Esophagus squamous epithelium (tissue), 4 donors: ENCODE results near the gene BAIAP3.
A peak's percentile ranks its signal among the peaks of the same experiment; 100 is the strongest.

ENCODE experiments used
- POLR2A ChIP-seq, 4 donors: fragments of 450-650 bp; IDR thresholded peaks; one replicate each; pipeline ENCODE4 v1.6.1; 2017; ENCODE audit warnings: antibody characterized with exemption in 4 of 4, mild to moderate bottlenecking in 4 of 4, moderate library complexity in 3 of 4
- TF ChIP-seq, protein P1 (sequence below), 6 experiments: fragments of 450-650 bp in 4 of 6; fragments of 200-600 bp in 2 of 6; sonication (generic) in 2 of 6; IDR thresholded peaks; one replicate each; pipeline ENCODE4 v1.5.1; 2016 to 2019; ENCODE audit warnings: antibody characterized with exemption in 6 of 6, mild to moderate bottlenecking in 4 of 6, moderate library complexity in 4 of 6

DNA sequence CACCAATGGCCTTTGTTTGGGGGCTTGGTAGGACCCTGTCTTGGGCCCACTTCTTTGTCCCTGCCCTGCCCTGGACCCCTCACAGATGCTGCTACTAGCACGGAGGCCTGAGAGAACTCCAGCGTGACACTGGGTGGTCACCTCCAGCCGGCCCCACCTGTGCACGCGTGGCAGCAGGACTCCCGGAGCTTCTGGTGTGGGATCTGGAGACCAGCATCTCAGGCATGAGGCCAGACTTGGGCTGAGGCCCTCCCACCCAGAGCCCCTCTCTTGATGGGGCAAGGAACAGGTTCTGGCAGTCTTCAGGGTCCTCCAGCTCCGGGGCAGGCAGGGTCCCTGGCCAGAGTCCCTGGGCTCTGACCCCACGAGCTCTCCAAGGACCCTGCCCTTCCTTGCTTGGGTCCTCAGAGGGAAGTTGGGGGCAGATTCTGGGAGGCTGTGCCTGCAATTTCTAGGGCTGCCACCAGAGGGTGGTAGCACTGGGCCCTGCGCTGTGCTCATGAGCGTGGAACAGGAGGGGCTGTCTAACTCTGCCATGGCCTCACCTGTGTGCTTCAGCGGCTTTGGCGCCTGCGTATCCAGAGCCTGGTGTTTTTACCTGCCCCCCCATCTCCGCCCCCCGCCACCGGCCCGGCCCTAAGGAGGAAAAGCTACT, 3.1 kb upstream of the BAIAP3 start:
- TF ChIP-seq, protein P1, sequence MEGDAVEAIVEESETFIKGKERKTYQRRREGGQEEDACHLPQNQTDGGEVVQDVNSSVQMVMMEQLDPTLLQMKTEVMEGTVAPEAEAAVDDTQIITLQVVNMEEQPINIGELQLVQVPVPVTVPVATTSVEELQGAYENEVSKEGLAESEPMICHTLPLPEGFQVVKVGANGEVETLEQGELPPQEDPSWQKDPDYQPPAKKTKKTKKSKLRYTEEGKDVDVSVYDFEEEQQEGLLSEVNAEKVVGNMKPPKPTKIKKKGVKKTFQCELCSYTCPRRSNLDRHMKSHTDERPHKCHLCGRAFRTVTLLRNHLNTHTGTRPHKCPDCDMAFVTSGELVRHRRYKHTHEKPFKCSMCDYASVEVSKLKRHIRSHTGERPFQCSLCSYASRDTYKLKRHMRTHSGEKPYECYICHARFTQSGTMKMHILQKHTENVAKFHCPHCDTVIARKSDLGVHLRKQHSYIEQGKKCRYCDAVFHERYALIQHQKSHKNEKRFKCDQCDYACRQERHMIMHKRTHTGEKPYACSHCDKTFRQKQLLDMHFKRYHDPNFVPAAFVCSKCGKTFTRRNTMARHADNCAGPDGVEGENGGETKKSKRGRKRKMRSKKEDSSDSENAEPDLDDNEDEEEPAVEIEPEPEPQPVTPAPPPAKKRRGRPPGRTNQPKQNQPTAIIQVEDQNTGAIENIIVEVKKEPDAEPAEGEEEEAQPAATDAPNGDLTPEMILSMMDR (IDR thresholded peaks at IDR 0.05) = peak in 3 of 6 experiments; percentile 23 to 60 (median 23)
- TF ChIP-seq POLR2A (IDR thresholded peaks at IDR 0.05) = no peak
